Stimulated activated CD8-positive, alpha-beta memory T cell treated with anti-CD3 and anti-CD28 coated beads, Interleukin-7, amount 100 ng/mL, for 48 hours (primary cell): Measurements from ENCODE around the gene WFDC1.

ENCODE experiments used
- DNase-seq, 2 donors: peaks; one replicate each; pipeline ENCODE4 v3.0.0-alpha.2; 2020; ENCODE audit warnings: low read depth in 1 of 2; ENCODE audit errors: extremely low read depth in 1 of 2

WFDC1 gene

DNA sequence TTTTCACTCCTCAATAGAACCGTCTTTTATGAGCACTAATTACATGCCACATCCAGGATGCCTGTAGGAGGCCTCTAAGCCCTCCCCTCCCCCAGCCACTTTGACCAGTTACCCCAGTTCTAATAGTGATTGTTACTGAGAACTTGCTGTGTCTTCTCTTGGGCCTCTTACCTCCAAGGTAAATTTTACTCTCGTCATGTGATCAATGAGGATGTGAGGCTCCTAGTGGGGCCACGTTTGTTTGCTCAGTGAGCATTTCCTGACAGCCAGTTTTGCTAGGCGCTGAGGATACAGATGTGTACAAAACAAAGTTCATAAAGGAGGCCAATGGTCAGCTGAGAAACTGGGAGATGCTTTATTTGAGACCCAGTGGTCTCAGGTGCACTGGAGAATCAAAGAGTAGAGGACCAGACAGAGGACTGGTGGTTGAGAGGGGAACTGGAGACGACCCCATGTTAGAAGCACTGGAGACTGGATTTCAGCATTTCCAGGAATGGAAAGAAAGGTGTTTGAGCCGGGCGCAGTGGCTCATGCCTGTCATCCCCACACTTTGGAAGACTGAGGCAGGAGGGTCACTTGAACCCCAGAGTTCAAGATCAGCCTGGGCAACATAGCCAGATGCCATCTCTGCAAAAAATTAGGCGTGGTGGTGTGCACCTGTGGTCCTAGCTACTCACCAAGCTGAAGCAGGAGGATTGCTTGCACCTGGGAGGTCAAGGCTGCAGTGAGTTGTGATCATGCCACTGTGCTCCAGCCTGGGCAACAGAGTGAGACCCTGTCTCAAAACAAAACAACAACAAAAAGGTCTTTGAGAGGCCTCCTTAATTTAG, 76.3 kb downstream of the WFDC1 start:
- DNase-seq = no peak

DNA sequence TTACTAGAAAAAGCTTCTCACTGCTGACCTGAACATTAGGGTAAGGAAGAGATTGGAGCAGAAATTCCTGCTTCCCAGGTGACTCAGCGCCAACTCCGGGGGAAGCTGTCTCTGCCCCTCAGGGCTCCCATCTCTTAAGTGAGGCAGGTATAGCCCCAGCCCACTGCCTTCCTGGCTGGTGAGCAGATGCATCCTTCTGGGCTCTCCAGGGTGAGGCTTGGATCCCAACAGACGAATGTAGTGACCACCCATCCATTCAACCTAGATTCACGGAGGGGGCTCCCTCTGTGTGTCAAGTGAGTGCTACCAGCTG, 76.8 kb downstream of the WFDC1 start:
- DNase-seq = no peak

GRCh38 chr16:84373907-84374489, 79.3 kb downstream of the WFDC1 start:
- no peak for DNase-seq

DNA sequence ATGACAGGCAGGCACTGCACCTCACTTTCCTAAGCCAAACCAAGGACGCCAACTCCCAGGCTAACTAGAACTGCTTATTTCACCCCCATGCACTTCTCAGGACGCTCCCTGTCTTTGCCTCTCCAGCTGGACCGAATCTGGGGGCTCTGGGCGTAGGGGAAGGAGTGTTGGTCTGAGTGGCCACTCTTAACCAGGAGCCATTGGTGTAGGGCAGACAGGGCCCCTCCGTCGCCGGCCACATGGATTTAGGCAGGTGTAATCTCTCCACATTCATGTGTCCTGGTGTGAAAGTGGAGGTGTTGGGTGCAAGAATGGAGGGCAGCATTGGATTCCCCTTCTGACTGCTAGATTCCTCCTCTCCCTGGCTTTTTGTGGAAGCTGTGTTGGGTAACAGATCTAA, 83.4 kb downstream of the WFDC1 start:
- DNase-seq = no peak

- DNase-seq = no peak
Observed at GRCh38 chr16:84378567-84378966, 83.9 kb downstream of the WFDC1 start.

- no peak for DNase-seq
Observed at GRCh38 chr16:84379008-84379708, 84.5 kb downstream of the WFDC1 start.
